NCI-H146 (cell line): ENCODE data around the gene MIDN.
"Not testable (repeated sequence)": the region's sequence is repeated elsewhere in the genome, so short reads cannot be mapped to it uniquely, and the experiment has no call there.

Experiments used
- DNase-seq: peaks from one replicate; lab custom pipeline; 2025; lab: John Stamatoyannopoulos, UW

The MIDN gene

DNA sequence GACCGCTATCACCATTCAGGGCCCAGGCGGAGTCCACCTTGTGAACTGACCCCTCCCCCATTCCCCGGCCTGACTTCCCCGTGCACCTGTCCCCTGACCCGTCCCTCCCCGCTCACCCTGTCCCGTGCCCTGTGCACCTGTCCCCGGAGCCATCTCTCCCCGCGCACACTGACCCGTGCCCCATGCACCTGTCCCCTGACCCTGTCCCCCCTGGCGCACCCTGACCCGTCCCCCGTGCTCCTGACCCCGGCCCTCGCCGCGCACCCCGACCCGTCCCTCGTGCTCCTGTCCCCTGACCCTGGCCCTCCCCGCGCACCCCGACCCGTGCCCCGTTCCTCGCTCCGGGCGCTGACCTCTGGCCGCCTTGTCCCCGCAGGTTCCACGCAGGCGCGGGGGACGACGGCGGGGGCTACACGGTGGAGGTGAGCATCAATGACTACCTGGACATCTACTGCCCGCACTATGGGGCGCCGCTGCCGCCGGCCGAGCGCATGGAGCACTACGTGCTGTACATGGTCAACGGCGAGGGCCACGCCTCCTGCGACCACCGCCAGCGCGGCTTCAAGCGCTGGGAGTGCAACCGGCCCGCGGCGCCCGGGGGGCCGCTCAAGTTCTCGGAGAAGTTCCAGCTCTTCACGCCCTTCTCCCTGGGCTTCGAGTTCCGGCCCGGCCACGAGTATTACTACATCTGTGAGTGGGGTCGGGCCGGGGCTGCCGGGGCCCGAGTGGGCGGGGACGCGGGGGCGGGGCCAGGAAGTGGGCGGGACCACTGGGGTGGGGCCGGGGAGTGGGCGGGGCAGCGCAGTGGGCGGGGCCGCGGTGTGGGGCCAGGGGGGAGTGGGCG, 47.0 kb downstream of the MIDN start:
- no peak for DNase-seq

DNA sequence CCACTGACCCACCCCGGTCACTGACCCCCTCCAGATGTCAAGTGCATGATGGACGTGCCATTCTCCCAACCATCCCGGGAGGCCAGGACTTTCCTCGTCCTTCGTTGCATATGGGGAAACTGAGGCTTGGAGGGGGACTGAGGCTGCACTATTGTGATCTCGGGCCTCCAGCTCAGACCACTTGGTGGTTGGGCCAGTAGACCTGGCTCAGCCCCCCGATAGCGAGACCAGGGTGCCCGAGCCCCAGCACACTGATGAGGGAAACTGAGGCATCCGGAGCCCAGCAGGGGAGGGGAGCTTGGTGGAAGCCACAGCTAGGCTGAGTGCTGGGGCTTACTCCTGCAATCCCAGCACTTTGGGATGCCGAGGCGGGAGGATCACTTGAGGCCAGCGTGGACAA, 47.7 kb downstream of the MIDN start:
- no peak for DNase-seq

DNA sequence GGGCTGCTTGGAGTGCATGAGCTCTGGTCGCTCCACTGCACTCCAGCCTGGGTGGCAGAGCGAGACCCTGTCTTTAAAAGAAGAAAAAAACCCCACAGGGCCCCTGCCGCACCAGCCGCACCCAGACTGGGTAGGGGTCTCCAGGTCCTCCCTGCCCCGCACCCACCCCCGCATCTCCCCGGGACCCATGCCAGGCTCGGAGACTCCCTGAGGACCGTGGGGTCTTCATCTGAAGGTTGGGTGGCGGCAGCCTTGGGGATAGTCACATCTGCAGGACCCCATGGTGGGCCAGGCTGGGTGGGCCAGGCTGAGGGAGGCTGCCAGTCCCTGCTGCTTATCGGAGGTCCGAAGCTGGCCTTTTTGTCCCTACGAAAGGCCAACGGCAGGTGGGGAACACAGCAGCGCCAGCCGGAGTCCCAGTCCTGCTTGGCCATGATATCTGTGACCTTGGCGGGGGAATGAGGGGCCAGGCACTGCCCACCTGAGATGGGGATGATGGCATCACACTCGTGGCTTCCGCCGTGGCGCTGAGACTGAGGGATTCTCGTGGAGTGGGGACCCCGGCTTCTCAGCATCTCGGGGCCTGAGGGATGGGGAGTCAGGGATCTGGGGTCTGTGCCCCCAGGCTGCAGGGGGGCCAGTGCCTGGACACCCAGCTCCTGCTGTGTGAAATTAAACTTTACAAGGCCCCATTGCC, 48.3 kb downstream of the MIDN start:
- DNase-seq, result no peak

DNA sequence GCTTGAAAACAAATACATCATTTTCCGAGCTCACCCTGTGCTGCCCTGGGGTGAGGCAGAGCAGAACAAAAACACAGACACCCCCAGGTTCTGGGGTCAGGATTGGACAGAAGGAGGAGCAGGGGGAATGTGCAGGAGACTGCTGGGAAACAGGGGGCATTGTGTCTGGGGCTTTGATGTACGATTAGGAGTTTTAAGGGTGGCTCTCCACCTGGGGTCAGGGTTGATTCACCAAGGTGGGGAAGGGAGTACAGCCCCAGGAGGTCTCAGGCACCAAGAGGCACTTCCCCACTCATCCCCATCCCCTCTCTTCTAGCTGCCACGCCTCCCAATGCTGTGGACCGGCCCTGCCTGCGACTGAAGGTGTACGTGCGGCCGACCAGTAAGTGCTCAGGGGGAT, 49.9 kb downstream of the MIDN start:
- no peak for DNase-seq

DNA sequence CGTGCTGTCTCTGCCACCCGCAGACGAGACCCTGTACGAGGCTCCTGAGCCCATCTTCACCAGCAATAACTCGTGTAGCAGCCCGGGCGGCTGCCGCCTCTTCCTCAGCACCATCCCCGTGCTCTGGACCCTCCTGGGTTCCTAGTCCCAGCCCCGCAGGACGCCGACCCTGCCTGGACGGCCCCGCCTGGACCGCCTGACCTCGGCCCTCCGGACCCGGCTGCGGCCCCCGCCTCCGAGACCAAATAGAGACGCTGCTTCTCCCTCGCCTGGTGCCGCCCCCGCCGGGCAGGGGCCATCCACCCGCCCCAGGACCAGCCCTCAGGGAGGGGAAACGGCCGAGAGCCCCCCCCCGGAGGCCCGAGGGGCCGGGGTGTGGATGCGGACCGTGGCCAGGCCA, 51.4 kb downstream of the MIDN start:
- DNase-seq, result no peak

DNA sequence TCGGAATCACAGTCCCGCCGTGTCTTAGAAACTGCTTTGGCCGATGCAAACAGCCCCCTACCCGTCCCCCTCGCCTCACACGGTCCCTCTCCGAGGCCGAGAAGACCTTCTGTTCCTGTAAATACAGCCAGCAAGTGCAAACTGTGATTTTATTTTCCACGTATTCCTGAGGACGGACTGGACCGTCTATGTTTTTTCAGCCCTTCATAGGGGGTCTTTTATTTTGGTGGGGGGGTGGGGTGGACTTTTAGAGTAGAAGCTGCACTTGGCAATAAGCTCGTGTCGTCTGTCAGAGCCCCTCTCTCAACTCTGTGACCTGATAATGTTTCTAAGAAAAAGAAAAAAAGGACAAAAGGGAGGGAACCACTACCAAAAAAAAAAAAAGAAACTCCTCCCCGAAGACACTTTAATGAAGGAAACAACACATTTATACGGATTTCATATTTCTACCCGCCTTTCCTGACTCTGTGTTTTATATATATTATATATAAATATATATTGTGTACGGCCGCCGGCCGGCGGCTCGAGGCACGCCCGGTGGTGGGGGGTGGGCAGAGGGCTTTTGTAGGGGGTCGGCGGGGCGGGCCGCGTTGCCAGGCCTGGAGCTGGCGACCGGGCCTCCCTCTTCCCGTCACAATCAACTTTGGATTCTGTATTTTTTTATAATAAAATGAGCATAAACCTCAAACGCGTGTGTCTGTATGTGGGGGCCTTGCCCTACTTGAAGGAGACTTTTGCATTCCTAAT, 52.5 kb downstream of the MIDN start:
- no peak for DNase-seq

DNA sequence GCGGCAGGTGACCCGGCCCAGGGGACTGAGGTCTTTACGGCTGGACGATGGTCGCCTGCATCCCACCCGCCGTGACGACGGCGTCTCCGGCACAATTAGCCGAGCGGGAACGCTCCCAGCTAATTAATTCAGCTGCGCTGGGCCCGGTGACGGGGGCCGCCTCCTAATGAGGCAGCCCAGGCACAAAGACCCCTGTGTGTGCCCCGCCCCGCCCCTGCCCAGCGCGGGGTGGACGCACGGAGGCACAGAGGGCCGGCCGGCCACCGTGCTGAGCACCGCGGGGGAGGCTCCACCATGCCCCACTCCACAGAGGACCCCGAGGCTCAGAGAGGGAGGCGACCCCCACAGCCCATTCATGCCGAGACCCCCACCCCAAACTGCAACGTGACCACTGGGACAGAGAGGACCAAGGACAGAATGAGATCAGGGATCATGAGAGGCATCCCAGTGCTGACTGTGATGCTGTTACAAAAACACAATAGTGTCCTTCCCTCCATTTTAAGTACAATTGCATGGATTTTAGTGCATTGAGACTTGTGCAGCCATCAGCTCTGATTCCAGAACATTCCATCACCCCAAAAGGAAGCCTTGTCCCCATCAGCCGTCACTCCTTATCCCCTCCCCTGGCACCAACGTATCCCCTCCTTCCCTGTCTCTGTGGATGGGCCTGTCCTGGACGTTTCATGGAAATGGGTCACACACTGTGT, 54.3 kb downstream of the MIDN start:
- DNase-seq, result no peak

DNA sequence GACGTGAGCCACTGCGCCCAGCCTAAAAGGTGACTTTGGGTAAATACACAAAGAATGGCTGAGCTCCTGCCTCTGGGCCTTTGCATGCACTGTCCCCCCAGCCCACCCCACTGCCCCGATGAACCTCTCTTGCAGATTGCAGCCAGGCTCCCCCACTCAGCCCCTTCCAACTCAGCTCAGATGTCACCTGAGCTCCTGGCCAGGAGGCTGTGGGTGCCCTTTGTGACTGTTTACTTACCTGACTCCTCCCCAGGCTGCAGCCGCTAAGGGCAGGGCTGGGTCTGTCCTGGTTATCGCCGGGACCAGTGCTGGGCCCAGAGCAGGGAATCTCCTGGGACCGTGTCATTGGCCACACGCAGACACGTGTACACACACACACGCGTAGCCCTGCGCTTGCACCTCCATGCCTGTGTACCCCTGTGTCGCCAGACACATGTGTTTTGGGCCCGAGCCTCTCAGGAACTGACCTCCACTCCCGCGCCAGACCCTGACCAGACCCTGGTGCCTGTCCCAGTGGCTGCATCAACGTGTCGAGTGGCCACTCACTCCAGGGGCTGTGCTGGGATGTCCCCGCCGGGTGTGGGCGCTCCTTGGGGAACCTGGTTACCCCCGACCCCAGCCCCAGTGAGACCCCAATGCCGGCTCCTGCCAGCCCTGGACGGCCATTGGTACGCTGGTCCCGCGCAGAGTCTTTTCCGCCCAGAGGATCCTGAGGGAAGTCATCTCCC, 56.0 kb downstream of the MIDN start:
- no peak for DNase-seq

DNA sequence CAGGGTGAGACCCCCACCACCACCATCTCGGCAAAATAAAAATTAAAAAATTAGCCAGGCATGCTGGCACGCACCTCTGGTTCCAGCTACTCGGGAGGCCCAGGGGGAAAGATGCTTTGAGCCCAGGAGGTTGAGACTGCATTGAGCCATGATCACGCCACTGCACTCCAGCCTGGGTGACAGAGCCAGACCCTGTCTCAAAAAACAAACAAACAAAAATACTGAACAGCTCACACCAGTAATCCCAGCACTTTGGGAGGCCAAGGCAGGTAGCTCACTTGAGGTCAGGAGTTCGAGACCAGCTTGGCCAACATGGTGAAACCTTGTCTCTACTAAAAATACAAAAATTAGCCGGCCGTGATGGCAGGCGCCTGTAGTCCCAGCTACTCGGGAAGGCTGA, 57.0 kb downstream of the MIDN start:
- DNase-seq, result not testable (repeated sequence)

DNA sequence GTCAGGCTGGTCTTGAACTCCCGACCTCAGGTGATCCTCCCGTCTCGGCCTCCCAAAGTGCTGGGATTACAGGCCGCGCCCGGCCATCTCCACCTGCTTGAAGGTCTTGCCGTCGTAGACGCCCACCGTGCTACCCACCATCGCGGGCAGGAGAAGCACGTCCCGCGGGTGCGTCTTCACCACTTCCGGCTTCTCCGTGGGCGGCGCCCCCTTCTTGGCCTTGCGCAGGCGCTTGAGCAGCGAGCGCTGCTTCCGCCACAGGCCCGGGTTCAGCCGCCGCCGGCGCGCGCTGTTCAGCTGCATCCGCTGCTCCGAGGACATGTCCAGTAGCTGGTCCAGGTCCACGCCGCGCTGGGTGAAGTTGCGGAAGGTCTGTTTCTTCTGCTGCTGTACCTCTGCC, 58.9 kb downstream of the MIDN start:
- DNase-seq, result no peak

DNA sequence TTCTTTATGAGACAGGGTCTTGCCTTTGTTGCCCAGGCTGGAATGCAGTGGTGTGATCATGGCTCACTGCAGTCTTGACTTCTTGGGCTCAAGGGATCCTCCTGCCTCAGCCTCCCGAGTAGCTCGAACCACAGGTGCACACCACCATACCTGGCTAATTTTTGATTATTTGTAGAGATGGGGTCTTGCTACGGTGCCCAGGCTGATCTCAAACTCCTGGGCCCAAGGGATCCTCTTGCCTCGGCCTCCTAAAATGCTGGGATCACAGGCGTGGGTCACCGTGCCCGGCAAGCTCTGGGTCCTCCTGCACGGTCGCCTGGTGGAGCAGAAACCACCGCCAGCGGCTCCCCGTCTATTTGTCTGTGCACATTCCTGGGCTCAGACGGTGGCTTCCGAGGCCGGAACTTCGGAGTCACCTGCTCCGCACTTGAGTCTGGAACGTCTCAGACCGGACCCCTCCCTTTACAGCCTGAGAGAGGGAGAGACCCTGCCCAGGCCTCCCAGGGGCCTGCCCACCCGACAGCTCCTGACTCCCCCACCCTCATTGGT, 59.4 kb downstream of the MIDN start:
- DNase-seq, result no peak

DNA sequence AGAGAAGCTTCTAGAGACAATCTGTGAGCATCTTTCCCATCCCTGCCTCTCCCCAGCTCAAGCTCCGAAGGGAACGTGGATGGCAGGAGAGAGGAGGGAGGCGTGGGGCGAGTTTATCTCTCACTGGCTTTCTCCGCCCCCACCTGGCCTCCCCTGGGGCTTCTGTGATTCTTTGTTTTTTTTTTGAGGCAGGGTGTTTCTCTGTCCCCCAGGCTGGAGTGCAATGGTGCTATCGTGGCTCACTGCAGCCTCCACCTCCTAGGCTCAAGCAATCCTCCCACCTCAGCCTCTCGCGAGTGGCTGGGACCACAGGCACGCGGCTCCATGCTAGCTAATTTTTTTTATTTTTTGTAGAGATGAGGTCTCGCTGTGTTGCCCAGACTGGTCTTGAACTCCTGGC, 60.3 kb downstream of the MIDN start:
- no peak for DNase-seq
